GM12891 (cell line): Measurements from ENCODE around the gene PIK3R2.
A peak's percentile ranks its signal among the peaks of the same experiment; 100 is the strongest.
"Not testable (repeated sequence)": the region's sequence is repeated elsewhere in the genome, so short reads cannot be mapped to it uniquely, and the experiment has no call there.

ENCODE experiments used
- DNase-seq: peaks from one replicate; pipeline ENCODE4 v3.0.0; 2011; ENCODE audit warnings: low spot score; ENCODE audit not compliant: insufficient read length
- FAIRE-seq: peaks from 2 replicates; lab custom pipeline; 2011; peaks lifted over from hg19 to GRCh38; lab: Jason Lieb, UNC
- PAX5 ChIP-seq: IDR thresholded peaks from 2 replicates; pipeline ENCODE4 v1.6.1; 2011; ENCODE audit warnings: low read length, moderate library complexity, mild to moderate bottlenecking; ENCODE audit not compliant: insufficient read depth, severe bottlenecking
- POLR2A ChIP-seq: IDR thresholded peaks from 2 replicates; pipeline ENCODE4 v1.6.1; 2011; ENCODE audit warnings: low read depth, low read length, control low read depth
- POLR2AphosphoS5 ChIP-seq: IDR thresholded peaks from 2 replicates; pipeline ENCODE4 v1.6.1; 2011; ENCODE audit warnings: low read depth, low read length, control low read depth
- POU2F2 ChIP-seq: IDR thresholded peaks from 2 replicates; pipeline ENCODE4 v1.6.1; 2011; ENCODE audit warnings: low read depth, mild to moderate bottlenecking, control low read depth, low read length, moderate library complexity
- SPI1 ChIP-seq: IDR thresholded peaks from 2 replicates; pipeline ENCODE4 v1.6.1; 2011; ENCODE audit warnings: low read depth, low read length, control low read depth
- TAF1 ChIP-seq: IDR thresholded peaks from 2 replicates; pipeline ENCODE4 v1.6.1; 2011; ENCODE audit warnings: low read depth, low read length, control low read depth

Gene PIK3R2

DNA sequence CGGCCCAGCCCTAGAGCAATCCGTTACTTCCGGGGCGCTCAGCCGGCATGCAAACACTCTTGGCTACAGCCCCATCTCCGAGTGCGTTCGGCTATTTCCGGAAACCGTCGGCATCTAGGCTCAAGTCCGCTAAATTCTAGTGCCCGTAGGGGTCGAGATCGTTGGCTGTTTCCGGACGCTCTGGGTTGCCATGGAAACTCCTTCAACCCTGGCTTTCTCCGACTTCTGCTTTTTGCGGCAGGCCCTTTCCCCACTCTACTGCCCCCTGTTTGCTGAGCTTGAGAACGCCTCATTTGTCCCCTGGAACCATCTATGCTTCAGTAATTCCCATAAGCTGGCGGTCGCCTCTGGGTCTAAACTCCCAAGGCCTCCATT lies 534 bp upstream of the PIK3R2 start:
- TF ChIP-seq TAF1 (peak; percentile 42; the same call in 1 of the 2 replicates), PAX5 (no peak), POLR2AphosphoS5 (no peak), POLR2A (peak; percentile 58), POU2F2 (peak; percentile 91), SPI1 (peak; percentile 98)
- no peak for FAIRE-seq
- peak; percentile 99 for DNase-seq

DNA sequence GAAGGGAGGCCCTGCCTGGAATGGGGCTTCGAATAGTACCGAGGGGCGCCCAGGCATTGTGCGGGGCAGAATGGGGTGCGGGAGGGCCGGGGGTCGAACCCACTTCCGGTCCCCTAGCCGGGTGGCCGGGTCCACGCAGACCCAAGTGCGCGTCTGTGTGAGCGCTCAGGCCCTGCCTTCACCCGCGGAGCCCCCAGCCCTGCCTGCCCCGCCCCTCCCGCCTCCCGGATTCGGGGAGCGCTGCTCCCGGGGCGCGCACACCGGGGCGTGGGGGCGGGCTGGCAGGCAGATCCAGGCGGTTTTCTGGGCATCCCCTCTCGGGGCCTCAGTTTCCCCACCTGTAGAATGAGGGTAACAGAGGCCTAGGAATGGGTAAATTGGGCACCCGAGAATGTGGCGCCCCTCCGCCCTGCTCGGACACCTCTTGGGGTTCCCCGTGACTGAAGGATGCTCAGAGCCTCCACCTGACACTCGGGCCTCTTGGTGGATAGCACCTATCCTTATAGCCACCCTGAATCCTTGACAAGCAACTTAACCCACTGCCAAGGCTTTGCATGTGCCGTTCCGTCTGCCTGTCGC lies 682 bp downstream of the PIK3R2 start:
- DNase-seq (no peak), FAIRE-seq (peak; percentile 71)
- TF ChIP-seq POLR2AphosphoS5 (no peak), TAF1 (no peak), SPI1 (no peak), POLR2A (no peak), POU2F2 (no peak), PAX5 (no peak)

DNA sequence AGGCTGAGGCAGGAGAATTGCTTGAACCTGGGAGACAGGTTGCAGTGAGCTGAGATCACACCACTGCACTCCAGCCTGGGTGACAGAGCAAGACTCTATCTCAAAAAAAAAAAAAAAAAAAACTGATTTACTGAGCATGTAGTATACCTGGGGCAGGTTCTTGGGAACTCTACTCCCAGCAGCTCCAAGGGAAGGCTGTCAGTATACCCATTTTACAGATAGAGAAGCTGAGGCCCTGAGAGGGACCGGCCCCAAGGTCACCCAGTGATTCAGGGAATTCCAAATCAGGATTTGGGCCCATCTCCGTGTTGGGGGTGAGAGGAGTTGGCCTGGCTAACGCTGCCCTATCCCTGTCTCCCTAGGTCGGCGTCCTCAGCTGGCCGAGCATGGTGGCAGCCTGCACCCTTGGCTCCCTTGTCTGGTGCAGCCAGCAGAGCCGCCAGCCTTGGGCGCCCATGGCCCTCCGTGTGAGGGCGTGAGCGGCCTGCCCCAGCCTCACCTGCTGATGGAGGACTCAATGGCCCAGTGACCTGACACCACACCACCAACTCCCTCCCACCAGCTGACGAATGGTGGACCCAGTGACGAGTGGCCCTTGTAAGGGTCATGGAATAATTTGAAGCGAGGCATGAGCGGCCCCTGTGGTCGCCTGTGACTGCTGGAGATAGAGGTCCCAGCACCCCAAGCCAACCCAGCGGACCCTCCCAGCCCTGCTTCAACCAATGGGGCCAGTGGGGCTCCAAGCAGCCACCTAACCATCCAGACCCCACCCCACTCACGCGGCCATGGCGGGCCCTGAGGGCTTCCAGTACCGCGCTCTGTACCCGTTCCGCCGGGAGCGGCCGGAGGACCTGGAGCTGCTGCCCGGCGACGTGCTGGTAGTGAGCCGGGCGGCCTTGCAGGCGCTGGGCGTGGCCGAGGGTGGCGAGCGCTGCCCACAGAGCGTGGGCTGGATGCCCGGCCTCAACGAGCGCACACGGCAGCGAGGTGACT lies 2.4 kb downstream of the PIK3R2 start:
- no peak for FAIRE-seq
- TF ChIP-seq PAX5 (no peak), TAF1 (no peak), POLR2A (no peak)

DNA sequence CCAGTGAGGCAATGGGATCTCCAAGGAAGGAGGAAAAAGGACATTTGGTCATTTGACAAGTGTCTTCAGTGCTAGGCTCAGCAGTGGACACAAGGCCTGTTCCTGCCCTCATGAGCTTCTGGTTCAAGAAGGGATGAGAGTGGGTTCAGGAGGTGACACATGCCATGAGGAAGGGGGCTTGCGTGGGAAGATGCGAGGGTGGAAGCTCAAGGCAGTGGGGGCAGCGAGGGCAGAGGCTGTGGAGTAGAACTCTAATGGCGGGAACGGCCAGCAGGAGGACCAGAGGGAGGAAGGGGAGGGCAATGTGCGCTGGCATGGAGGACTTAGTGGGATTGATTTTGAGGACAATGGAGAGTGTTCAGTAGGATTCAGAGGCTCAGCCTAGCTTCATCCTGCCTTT lies 3.3 kb downstream of the PIK3R2 start:
- DNase-seq = no peak
- TF ChIP-seq POLR2A = no peak
- no peak for TF ChIP-seq POU2F2
- TF ChIP-seq TAF1 = no peak
- TF ChIP-seq SPI1 = no peak
- TF ChIP-seq POLR2AphosphoS5 = no peak
- TF ChIP-seq PAX5 = no peak

More for the DNA sequence above, 2.4 kb downstream of the PIK3R2 start:
- no peak for DNase-seq

DNA sequence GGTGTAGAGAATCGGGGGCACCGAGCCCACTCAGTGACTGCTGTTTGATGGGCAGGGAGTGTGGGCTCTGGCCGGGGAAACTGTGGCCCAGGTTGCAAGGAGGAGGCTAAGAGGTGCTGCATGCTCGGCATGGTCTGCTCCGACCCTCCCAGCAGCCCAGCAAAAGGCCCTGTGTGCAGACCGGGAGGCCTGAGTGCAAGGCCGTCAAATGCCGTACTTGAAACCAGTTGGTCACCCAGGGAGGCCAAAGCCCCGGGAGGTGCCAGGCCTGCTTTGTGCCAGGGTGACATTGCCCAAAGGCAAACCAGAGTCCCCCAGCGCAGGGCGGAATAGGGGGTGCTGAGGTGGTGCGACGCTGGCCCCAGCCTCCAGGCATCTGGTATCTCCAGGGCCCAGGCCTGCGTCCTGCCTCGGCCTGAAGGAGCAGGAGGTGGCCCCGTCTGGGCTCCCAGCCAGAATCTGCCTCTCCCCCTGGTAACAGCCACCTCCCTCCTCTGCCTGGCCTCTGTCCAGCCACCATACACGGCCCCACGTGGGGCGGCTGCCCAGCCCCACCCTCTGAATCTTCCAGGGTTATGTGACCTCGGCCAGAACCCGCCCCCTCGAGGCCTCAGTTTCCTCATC lies 4.0 kb downstream of the PIK3R2 start:
- DNase-seq (no peak), FAIRE-seq (no peak)
- no peak for TF ChIP-seq TAF1

More for the DNA sequence above, 3.3 kb downstream of the PIK3R2 start:
- FAIRE-seq = no peak

DNA sequence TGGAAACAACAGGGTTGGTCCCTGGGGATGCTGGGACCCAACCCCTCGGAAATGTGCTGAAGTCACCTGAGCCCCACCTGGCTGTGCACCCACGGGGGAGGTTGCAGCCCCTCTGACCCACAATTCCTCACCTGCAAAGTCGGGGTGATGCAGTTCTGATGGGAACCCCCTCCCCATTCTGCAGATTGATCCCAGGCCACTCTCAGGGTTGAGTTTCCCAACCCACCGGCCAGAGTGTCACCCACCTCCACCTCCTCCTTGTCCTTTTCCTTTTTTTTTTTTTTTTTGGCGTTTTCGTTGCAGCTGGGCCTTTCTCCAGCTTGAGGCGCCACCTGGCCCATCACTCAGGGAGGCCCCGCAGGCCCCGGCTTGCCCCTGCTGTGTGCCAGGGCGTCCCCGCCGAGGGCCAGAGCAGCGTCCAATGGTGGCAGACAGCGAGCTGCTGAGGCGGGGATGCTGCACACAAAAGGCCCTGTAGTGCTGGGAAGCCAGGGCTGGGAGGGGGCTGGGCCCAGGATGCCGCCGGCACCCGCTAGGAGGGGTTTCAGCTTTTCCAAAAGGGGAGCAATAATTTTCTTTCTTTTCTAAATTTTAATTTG lies 4.6 kb downstream of the PIK3R2 start:
- DNase-seq = no peak
- no peak for FAIRE-seq
- TF ChIP-seq PAX5 (no peak), POU2F2 (no peak), POLR2A (no peak), TAF1 (no peak), POLR2AphosphoS5 (no peak), SPI1 (no peak)

DNA sequence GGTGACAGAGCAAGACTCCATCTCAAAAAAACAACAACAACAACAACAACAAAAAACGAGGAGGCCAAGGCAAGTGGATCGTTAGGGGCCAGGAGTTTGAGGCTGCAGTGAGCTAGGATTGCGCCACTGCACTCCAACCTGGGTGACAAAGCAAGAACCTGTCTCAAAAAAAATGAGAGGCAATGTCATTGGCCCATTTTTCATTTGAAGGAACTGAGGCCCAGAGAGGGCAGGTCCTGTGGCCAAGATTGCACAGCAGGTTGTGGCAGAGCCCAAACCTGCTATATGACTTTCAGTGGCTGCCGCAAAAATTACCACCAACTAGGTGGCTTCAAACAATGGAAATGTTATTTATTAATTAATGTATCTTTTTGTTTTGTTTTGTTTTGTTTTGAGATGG lies 5.5 kb downstream of the PIK3R2 start:
- DNase-seq = no peak
- TF ChIP-seq SPI1 (no peak), POLR2AphosphoS5 (no peak), POU2F2 (no peak), PAX5 (no peak), TAF1 (no peak), POLR2A (no peak)

DNA sequence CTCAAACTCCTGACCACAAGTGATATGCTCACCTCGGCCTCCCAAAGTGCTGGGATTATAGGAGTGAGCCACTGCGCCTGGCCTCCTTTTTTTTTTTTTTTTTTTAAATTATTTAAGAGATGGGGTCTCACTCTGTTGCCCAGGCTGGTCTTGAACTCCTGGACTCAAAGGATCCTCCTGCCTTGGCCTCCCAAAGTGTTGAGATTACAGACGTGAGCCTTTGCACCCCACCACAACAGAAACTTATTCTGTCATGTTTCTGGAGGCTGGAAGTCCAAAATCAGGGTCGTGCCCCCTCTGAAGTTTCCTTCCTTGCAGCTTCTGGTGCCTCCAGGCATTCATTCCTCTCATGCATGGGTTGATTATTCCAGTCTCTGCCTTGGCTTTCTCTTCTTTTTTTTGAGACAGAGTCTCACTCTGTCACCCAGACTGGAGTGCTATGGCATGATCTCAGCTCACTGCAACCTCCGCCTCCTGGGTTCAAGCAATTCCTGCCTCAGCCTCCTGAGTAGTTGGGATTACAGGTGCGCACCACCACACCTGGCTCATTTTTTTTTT lies 6.2 kb downstream of the PIK3R2 start:
- FAIRE-seq, DNase-seq: not testable (repeated sequence)

More for the DNA sequence above, 5.5 kb downstream of the PIK3R2 start:
- FAIRE-seq = no peak

DNA sequence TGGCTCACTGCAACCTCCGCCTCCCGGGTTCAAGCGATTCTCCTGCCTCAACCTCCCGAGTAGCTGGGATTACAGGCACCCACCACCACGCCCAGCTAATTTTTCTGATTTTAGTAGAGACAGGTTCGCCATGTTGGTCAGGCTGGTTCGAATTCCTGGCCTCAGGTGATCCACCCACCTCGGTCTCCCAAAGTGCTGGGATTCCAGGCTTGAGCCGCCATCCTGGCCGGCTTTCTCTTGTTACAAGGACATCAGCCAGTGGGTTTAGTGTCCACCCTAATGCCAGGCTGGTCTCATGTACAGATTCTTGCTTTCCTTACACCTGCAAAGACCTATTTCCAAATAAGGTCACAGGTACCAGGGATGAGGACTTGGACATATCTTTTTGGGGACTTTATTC lies 6.8 kb downstream of the PIK3R2 start:
- peak; percentile 57 for FAIRE-seq
- no peak for DNase-seq
- TF ChIP-seq TAF1 (no peak), PAX5 (no peak), POU2F2 (no peak), POLR2AphosphoS5 (no peak), POLR2A (no peak), SPI1 (no peak)
